Thoracic aorta (tissue), 2 donors: Measurements from ENCODE around the gene CHD9. TPM values are rescaled to one million over a fixed set of nuclear protein-coding genes. Genes with fewer than 3 reads are reported as not detected.

Source experiments
- ATAC-seq: fragments of 150-250 bp; one replicate; pipeline ENCODE4 v1.8.0; 2017; ENCODE audit warnings: low read depth; ENCODE audit not compliant: insufficient number of reproducible peaks, low FRiP score
- DNase-seq: peaks from one replicate; pipeline ENCODE4 v3.0.0-alpha.2; 2020; ENCODE audit warnings: low spot score
- H3K27ac ChIP-seq, 2 donors: fragments of 200-600 bp; sonication (generic); 1 replicate in 1 of 2; 2 replicates in 1 of 2; pipeline ENCODE4 v1.5.1; 2016; ENCODE audit warnings: mild to moderate bottlenecking in 2 of 2, moderate library complexity in 2 of 2
- H3K27me3 ChIP-seq: fragments of 200-600 bp; sonication (generic); replicated peaks from 2 replicates; pipeline ENCODE4 v1.6.0; 2016; ENCODE audit warnings: mild to moderate bottlenecking; ENCODE audit not compliant: insufficient read depth
- H3K36me3 ChIP-seq: fragments of 200-600 bp; sonication (generic); one replicate; pipeline ENCODE4 v1.5.1; 2016
- H3K4me1 ChIP-seq, 2 donors: fragments of 200-600 bp; sonication (generic); 1 replicate in 1 of 2; 2 replicates in 1 of 2; pipeline versions ENCODE4 v1.5.1 to v1.6.0; 2016; ENCODE audit warnings: low read depth in 2 of 2, mild to moderate bottlenecking in 1 of 2; ENCODE audit not compliant: control insufficient read depth in 1 of 2
- H3K4me3 ChIP-seq: fragments of 200-600 bp; sonication (generic); 2 replicates; pipeline ENCODE4 v1.5.1; 2016; ENCODE audit warnings: mild to moderate bottlenecking
- H3K9me3 ChIP-seq: fragments of 200-600 bp; sonication (generic); 2 replicates; pipeline ENCODE4 v1.5.1; 2016
- total RNA-seq, 2 donors: library from RNA; depleted of rRNA; stranded (reverse); fragments of >200 nt; gene quantifications; one replicate each; pipeline versions ENCODE4 v1.1.0 to v1.2.3, GENCODE V29; 2016
- TF ChIP-seq, protein P1 (sequence below): fragments of 200-600 bp; sonication (generic); IDR thresholded peaks from one replicate; pipeline ENCODE4 v1.5.1; 2019; ENCODE audit warnings: antibody characterized with exemption

The CHD9 gene
- total RNA-seq, 2 donors from 2014 or later = 71.3 to 152 TPM

DNA sequence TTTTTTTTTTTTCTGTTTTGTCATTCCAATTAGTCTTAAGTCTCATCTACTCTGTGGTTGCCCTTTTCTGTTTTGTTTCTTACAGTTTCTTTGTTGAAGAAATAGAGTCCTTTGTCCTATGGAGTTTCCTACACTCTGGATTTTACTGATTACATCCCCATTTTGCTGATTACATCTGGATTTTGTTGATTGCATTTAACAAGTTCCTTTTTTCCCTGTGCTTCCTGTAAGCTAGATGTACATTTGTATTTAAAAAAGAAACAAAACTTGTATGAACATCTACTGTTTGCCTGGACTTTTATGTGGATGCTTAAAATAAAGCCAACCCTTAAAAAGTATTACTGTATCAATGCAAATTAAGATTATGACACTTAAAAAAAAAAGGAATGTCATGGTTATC, 147.6 kb downstream of the CHD9 start:
- Histone ChIP-seq H3K4me1 (peaks cover 8 to 15% of the 10 kb centered on the region in 2 donors), H3K9me3 (no peaks in the 10 kb centered on the region), H3K27ac (no peak overlapping the region), H3K36me3 (no peaks in the 10 kb centered on the region), H3K4me3 (no peak overlapping the region), H3K27me3 (no peaks in the 10 kb centered on the region)
- TF ChIP-seq, protein P1, sequence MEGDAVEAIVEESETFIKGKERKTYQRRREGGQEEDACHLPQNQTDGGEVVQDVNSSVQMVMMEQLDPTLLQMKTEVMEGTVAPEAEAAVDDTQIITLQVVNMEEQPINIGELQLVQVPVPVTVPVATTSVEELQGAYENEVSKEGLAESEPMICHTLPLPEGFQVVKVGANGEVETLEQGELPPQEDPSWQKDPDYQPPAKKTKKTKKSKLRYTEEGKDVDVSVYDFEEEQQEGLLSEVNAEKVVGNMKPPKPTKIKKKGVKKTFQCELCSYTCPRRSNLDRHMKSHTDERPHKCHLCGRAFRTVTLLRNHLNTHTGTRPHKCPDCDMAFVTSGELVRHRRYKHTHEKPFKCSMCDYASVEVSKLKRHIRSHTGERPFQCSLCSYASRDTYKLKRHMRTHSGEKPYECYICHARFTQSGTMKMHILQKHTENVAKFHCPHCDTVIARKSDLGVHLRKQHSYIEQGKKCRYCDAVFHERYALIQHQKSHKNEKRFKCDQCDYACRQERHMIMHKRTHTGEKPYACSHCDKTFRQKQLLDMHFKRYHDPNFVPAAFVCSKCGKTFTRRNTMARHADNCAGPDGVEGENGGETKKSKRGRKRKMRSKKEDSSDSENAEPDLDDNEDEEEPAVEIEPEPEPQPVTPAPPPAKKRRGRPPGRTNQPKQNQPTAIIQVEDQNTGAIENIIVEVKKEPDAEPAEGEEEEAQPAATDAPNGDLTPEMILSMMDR = no peak
- ATAC-seq = no peak
- no peak for DNase-seq

DNA sequence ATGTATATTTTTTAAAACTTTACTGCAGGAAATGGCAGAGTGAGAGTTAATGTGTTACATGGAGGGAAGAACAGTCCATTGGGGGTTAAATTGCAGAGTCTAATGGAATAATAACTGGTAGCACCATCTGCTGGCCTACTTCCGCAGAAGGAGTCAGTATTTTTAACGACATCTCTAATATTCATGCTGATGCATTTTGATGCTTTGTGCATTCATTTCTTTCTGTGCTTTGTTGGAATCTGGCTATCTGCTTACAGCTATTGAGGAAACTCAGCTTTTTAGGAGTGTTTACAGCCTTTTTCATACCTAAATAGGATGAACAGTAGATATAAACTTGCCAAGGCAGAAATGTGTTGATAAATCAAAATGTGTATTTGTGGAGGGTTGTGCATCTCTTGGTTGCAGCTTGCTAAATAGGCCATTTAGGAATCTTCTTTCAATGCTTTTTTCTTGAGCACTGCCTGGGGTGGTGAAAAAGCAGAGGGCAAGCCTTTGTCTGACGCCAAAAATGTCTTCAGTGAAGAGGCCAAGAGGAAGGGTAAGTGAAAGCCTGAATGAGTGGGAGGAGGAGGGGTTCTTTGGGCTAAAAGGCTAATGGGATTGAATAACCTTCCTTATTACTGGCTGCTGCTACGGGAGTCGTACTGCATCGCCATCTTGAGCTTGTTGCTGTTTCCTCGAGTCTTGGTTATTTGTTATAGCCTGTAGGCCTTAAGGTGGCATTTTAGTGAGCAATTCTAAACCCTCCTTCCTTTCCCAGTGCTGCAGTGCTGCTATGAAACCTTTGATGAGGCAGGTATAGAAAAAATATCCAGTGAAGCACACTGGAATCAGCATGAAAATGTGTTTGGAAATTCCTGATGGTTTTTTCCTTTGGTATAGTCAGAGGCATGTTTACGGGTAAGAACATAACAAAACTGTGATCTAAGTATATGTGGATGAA, 153.3 kb downstream of the CHD9 start:
- peaks cover 28 to 57% of the 10 kb centered on the region in 2 donors for H3K4me1 ChIP-seq
- DNase-seq (no peak), ATAC-seq (peak; percentile 80)
- H3K27ac ChIP-seq = peak overlapping the region; percentile 61 to 75
- TF ChIP-seq, protein P1 = peak; percentile 47
- peak overlapping the region; percentile 66 for H3K4me3 ChIP-seq
- H3K9me3 ChIP-seq = no peaks in the 10 kb centered on the region
- no peaks in the 10 kb centered on the region for H3K27me3 ChIP-seq
- H3K36me3 ChIP-seq = no peaks in the 10 kb centered on the region

DNA sequence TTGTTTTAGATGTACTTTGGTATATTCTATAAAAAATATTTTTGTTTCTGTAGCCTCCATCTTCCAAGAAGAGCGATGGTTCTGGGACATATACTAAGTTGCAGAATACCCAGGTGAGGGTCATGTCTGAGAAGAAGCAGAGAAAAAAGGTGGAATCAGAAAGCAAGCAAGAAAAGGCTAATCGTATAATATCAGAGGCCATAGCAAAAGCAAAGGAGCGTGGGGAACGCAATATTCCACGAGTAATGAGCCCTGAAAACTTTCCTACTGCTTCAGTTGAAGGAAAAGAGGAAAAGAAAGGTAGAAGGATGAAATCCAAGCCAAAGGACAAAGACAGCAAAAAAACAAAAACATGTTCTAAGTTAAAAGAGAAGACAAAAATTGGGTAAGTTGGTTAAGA, 154.6 kb downstream of the CHD9 start:
- TF ChIP-seq, protein P1 = no peak
- Histone ChIP-seq H3K27ac (peak overlapping the region in 1 of 2 donors; percentile 42), H3K27me3 (no peaks in the 10 kb centered on the region), H3K36me3 (no peaks in the 10 kb centered on the region), H3K4me3 (peak overlapping the region; percentile 66), H3K9me3 (no peaks in the 10 kb centered on the region), H3K4me1 (peaks cover 37 to 70% of the 10 kb centered on the region in 2 donors)
- no peak for DNase-seq
- no peak for ATAC-seq

DNA sequence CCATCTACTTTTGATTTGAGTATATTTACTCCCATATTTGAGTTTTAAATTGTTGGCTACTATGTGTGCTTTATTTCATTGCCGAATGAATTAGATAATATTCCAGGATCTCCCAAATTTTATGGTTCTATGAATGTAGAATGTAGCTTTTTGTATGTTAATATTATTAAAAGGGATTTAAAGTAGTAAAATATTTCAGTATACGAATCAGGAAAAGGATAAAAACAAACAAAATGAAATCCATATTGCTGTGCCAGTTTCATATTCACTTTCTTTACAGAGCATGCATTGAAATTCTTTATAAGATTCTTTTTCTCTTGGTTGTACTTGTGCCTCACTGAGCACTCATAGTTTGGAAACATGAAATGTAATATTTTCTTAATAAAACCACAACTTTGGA, 155.1 kb downstream of the CHD9 start:
- H3K4me3 ChIP-seq = peak overlapping the region; percentile 66
- peak overlapping the region in 1 of 2 donors; percentile 42 for H3K27ac ChIP-seq
- H3K4me1 ChIP-seq = peaks cover 38 to 71% of the 10 kb centered on the region in 2 donors
- no peaks in the 10 kb centered on the region for H3K36me3 ChIP-seq
- no peak for ATAC-seq
- no peaks in the 10 kb centered on the region for H3K27me3 ChIP-seq
- TF ChIP-seq, protein P1 = no peak
- no peak for DNase-seq
- H3K9me3 ChIP-seq = no peaks in the 10 kb centered on the region

DNA sequence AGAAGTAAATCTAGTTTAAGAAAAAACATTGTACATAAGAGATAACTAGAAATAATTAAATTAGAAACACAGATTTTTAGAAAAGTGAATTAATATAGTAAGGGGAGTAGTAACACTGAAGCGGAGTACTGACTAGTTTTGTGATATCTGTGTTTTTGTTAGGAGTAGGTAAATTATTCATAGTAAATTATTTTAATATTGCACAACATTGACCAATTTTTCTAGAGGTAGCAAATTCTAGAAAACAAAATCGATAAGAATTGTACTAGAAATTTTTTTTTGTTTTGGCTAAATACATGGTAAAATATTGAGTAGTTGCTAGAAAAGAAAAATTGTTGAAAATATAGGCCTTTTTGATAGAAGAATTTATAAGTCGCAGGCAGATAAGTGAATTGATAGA, 156.5 kb downstream of the CHD9 start:
- TF ChIP-seq, protein P1 = no peak
- DNase-seq (no peak), ATAC-seq (no peak)
- Histone ChIP-seq H3K27ac (no peak overlapping the region), H3K27me3 (no peaks in the 10 kb centered on the region), H3K4me3 (peak overlapping the region; percentile 12), H3K36me3 (no peaks in the 10 kb centered on the region), H3K9me3 (no peaks in the 10 kb centered on the region), H3K4me1 (peaks cover 47 to 81% of the 10 kb centered on the region in 2 donors)
